Breast epithelium (tissue), 3 donors: ENCODE results near the gene SLC25A43.

Experiments used
- POLR2A ChIP-seq: fragments of 450-650 bp; IDR thresholded peaks from one replicate; pipeline ENCODE4 v1.6.1; 2016; ENCODE audit warnings: antibody characterized with exemption, mild to moderate bottlenecking, moderate library complexity
- TF ChIP-seq, protein P1 (sequence below), 3 donors: fragments of 450-650 bp; IDR thresholded peaks; one replicate each; pipeline ENCODE4 v1.5.1; 2016 to 2017; ENCODE audit warnings: antibody characterized with exemption in 3 of 3, mild to moderate bottlenecking in 3 of 3, moderate library complexity in 3 of 3

DNA sequence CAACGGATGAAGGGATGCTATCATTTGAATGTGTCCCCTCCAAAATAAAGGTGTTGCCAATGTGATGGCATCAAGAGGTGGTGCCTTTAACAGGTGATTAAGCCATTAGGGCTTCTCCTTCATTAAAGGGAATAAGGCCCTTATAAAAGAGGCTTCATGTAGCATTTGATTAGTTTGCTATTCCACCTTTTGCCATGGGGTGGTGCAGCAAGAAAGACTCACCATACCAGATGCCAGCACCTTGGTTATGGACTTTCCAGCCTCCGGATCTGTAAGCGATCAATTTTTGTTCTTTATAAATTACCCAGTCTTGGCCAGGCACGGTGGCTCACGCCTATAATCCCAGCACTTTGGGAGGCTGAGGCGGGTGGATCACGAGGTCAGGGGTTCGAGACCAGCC lies 7.9 kb upstream of the SLC25A43 start:
- TF ChIP-seq, protein P1, sequence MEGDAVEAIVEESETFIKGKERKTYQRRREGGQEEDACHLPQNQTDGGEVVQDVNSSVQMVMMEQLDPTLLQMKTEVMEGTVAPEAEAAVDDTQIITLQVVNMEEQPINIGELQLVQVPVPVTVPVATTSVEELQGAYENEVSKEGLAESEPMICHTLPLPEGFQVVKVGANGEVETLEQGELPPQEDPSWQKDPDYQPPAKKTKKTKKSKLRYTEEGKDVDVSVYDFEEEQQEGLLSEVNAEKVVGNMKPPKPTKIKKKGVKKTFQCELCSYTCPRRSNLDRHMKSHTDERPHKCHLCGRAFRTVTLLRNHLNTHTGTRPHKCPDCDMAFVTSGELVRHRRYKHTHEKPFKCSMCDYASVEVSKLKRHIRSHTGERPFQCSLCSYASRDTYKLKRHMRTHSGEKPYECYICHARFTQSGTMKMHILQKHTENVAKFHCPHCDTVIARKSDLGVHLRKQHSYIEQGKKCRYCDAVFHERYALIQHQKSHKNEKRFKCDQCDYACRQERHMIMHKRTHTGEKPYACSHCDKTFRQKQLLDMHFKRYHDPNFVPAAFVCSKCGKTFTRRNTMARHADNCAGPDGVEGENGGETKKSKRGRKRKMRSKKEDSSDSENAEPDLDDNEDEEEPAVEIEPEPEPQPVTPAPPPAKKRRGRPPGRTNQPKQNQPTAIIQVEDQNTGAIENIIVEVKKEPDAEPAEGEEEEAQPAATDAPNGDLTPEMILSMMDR (IDR thresholded peaks at IDR 0.05), result peak in 1 of 3 donors; percentile 17
- no peak for TF ChIP-seq POLR2A
